Measurements from ENCODE around the gene TEX13B.
"Not testable (repeated sequence)": the region's sequence is repeated elsewhere in the genome, so short reads cannot be mapped to it uniquely, and the experiment has no call there.

TEX13B gene

GRCh38 chrX:107982356-107982755 lies at the start of gene TEX13B:
Gene TEX13B, minus strand, starts transcription at chrX:107982370. Its CDS starts 243 bp downstream, at chrX:107982127.
- DNase-seq = no peak

- no peak for DNase-seq
Measured at GRCh38 chrX:108029928-108030711, 48.0 kb upstream of the TEX13B start.

DNA sequence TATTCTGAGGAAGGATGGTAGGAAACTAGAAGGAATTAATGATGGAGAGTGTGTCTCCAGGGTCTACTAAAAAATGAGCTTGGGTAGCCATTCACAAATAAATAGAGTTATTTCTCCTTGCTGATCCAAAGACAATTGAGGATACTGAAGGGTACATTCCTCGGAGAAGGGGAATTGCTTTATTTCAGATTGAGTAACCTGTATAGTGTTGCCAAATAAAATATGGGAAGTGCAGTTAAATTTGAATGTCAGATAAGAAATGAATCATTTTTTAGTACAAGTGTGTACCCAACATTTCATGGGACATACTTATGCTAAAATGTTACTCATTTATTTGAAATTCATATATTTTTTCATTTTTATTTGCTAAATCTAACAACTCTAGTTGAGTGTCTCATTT lies 46.7 kb upstream of the TEX13B start:
- DNase-seq = no peak

DNA sequence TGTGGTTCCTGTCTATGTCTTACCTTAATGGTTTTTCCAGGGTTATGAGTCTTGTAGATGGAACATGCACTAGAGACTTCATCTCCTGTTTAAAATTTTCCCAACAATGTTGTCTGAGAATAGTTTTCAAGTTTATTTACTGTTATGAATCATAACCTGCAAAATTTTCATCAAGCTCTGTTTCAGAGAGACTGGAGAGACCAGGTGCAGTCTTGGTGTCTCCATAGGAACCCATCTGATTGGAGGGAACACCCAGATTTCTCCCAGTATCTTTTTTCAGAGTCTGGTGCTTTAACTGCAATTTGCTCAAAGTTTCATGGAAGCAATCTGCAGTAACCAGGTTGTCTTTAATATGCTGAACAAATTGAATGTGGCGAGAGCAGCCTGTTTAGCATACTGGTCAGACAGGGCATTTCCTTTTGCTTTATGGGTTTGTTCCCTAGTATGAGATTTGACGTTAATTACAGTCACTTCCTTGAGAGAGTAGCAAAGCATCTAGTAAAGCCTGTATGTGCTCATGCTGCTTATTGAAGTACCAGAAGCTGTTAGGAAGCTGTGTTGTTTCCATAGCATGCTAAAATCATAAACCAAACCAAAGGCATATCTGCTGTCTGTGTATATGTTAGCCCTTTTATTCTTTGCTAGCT lies 43.9 kb upstream of the TEX13B start:
- DNase-seq = no peak

GRCh38 chrX:108025376-108025775 lies 43.2 kb upstream of the TEX13B start:
- no peak for DNase-seq

- DNase-seq = no peak
Measured at GRCh38 chrX:108022491-108023089, 40.4 kb upstream of the TEX13B start.

- no peak for DNase-seq
Measured at GRCh38 chrX:108020631-108021030, 38.5 kb upstream of the TEX13B start.

DNA sequence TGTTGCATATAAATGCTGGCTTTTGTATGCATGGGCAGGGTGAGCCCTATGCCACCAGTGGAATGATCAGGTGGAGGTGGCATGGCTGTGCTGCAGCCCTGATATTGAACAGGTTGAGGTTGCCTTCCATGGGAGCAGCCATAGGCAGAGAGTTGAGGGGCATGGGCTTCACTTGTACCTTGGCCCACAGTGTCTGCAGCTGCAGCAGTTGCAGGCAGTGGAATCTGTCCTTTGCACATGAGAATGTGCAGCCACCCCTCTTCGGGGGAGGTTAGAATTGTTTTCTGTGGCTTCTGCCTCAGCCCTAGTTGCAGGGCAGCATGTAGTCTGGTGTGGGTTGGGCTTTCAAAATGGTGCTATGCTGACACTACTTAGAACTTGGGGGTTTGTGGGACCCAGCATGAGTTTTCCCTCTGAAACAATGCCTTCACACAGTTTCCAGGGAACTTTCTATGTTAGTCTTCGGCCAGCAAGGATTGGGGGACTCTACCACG lies 37.3 kb upstream of the TEX13B start:
- no peak for DNase-seq

DNA sequence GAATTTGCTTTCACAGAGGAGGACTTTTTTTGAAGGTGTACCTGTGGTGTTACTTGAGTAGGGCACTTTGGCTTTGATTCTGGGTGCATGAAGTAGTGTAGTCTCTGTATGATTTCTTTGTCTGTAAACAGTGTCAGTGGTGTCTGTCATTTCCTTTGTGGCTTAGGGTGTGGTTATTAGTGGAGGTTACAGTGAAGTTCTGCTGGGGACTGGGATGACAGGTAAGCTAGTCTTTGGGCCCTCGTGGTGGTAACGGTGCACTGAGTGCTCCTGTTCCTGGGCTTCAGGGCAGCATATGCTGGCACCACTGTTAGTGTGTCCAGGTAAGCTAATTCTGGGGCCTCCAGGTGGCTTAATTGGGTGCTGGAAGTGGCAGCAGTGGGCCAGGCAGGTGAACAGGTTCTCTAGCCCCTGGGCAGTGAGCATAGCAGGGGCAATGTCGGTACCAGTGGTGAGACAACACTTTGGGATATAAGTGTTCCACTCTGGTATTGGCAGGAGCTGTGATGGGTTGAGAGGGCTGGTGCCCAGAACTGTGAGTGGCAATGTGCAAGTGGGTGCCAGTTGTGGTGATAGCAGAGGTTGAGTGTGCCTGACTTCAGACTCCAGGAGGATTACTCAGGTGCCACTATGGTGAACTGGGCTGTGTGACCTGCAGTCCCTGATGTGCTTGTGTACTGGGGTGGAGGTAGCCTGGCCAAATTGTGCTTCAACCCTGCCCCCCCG lies 36.6 kb upstream of the TEX13B start:
- DNase-seq = peak; percentile 8

DNA sequence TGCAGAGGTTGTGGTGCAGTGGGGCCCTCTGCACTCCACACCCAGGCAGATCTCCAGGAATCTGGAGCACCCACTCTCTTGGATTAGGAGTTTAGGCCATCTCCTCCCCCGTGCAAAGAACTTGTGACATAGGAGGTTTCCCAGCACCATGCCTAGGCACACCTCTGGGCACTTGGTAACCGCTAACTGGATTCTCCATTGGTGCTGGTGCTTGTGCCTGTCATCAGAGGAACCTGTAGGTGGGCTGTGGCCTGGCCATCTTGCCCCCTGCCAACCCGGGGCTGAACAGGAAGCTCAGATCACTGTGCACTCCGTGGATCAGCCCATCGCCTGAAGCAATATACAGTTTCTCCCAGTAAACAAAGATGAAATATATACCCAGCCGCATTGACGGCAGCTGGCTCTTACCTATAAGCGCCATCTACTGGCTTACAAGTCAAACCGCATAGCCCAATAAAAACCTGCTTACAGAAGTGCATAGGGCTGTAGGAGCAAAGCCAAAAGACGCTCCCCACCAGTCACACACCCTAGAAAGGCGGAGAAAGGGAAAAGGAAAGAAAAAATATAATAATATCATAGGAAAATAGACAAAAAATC lies 19.1 kb upstream of the TEX13B start:
- DNase-seq = no peak

GRCh38 chrX:108000751-108001150 lies 18.6 kb upstream of the TEX13B start:
- DNase-seq = no peak

GRCh38 chrX:107996124-107996523 lies 14.0 kb upstream of the TEX13B start:
- no peak for DNase-seq

GRCh38 chrX:107985033-107985432 lies 2.9 kb upstream of the TEX13B start:
- DNase-seq = no peak

GRCh38 chrX:107979534-107979933 lies 2.6 kb downstream of the TEX13B start:
- no peak for DNase-seq

GRCh38 chrX:107978707-107979307 lies 3.4 kb downstream of the TEX13B start:
- no peak for DNase-seq

DNA sequence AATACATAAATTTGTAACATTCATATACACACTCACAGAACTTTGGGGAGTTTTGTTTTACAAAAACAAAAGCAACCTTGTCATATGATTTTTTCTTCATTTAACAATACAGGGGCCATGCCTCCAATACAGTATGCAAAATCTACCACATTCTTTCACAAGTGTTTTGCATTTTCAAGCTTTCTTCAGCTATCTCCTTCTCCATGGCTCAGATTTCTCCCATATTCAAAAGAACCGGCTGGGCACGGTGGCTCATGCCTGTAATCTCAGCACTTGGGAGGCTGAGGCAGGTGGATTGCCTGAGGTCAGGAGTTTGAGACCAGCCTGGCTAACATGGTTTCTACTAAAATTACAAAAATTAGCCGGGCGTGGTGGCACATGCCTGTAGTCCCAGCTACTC lies 4.1 kb downstream of the TEX13B start:
- no peak for DNase-seq

GRCh38 chrX:107971636-107972035 lies 10.5 kb downstream of the TEX13B start:
- no peak for DNase-seq

- no peak for DNase-seq
Measured at GRCh38 chrX:107970073-107970472, 12.1 kb downstream of the TEX13B start.

DNA sequence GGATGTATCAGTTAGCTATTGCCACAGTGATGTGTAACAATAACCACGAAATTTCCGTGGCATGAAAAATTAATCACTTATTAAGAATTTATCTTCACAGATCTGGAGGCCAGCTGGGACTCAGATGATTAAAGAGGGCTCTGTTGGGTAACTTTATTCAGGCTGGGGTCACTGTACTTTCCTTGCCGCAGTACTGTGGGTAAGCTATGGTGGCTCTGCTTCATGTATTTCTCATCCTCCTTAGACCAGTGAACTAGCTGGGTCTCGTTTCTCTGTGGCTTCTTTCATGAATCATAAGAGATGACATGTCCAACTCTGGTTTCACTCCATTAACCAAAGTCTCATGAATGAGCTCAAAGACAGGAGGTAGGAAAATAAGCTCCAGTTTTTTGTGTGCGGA lies 13.5 kb downstream of the TEX13B start:
- DNase-seq = no peak

DNA sequence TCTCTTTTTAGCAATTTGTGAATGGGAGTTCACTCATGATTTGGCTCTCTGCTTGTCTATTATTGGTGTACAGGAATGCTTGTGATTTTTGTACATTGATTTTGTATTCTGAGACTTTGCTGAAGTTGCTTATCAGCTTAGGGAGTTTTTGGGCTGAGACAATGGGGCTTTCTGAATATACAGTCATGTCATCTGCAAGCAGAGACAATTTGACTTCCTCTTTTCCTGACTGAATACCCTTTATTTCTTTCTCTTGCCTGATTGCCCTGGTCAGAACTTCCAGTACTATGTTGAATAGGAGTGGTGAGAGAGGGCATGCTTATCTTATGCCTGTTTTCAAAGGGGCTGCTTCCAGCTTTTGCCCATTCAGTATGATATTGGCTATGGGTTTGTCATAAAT lies 26.8 kb downstream of the TEX13B start:
- not testable (repeated sequence) for DNase-seq

DNA sequence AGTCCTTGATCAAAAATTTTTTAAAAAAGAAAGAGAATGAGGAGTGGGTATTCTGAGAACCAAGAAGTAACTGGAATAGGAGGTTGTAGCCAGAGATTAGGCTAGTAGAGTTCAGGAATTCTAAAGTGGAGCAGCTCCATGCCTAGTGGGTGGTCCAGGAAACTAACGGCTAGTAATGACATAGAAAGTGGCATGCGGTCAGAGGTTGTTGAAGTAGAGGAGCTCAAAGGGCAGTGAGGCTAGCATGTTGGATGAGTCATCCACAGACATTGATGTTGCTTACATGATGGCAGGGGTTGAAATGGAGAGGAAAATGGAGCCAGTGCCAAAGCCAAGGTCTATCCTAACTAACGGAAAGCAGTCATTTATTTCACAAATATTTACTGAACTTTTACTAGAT lies 42.1 kb downstream of the TEX13B start:
- DNase-seq = no peak

DNA sequence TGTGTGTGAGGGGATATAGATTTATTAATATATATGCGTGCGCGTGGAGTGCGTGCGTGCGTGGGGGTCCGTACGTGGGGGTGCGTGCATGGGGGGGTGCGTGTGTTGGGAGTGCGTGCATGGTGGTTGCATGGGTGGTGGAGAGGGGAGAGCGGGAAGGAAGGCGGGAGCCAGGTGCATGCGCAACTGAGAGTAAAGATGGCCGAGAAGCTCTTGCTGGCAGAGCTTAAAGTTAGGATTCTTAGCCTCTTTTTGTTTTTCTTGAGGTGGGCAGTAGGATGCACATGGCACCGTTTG lies 45.8 kb downstream of the TEX13B start:
- DNase-seq = no peak

Measured in activated CD4-positive, alpha-beta T cell treated with anti-CD3 and anti-CD28 coated beads for 1 hour (primary cell).